Measurements from ENCODE around the gene MMP24. TPM values are rescaled to one million over a fixed set of nuclear protein-coding genes. Genes with fewer than 3 reads are reported as not detected.
"Not testable (repeated sequence)": the region's sequence is repeated elsewhere in the genome, so short reads cannot be mapped to it uniquely, and the experiment has no call there.

Gene MMP24
- total RNA-seq, 8 experiments from 2014 or later: 0.94 to 45.1 (median 19.9) TPM

- Histone ChIP-seq H3K4me3 (no peak overlapping the region), H3K4me1 (replicated peaks in 1 of 2) (no peaks in the 10 kb centered on the region), H3K27ac (no peak overlapping the region)
- 57 to 100% (median 71%) methylated on average over 1 to 2 of the region's 2 CpGs; no CpG with 5 or more reads in 4 of the 10 experiments for WGBS, 10 experiments
- no peak for ATAC-seq (replicated peaks in 6 of 8)
- in situ Hi-C loops (cut with MboI; ENCODE audit: low pct_unique_long_range_greater_than_20kb in 2 of 9, low sequenced_read_pairs in 9 of 9, unreplicated experiment in 9 of 9): no loop called here
These were observed 25.6 kb downstream of the MMP24 start for GRCh38 chr20:35252037-35252461.

DNA sequence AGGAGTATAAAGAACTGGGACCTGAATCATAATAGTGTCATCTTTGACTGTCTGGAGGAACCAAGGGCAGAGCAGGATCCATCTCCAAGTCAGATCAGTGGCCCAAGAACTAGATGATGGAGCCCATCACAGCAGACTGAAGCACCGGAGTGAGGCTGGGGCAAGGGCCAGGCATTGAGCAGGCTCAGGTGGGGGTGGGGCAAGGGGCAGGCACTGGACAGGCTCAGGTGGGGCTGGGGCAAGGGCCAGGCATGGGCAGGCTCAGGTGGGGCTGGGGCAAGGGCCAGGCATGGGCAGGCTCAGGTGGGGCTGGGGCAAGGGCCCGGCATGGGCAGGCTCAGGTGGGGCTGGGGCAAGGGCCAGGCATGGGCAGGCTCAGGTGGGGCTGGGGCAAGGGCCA is 26.1 kb downstream of the MMP24 start:
- H3K27ac ChIP-seq; H3K4me3 ChIP-seq; ATAC-seq (replicated peaks in 6 of 8); in situ Hi-C loops (cut with MboI; ENCODE audit: low pct_unique_long_range_greater_than_20kb in 2 of 9, low sequenced_read_pairs in 9 of 9, unreplicated experiment in 9 of 9); H3K4me1 ChIP-seq (replicated peaks in 1 of 2): not testable (repeated sequence)
- no CpG with 5 or more reads among the region's 2 CpGs for WGBS, 10 experiments

DNA sequence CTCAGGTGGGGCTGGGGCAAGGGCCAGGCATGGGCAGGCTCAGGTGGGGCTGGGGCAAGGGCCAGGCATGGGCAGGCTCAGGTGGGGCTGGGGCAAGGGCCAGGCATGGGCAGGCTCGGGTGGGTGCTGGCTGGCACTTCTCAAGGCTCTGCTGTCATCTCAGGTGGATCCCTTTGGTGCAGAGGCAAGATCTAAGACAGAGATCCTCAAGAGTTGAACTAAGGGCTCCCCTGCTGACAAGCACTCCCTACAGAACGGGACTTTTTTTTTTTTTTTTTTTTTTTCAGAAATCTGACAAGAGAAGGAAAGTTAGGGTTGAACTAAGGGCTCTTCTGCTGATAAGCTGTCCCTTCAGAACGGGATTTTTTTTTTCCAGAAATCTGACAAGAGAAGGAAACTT is 26.5 kb downstream of the MMP24 start:
- no peak overlapping the region for H3K27ac ChIP-seq
- 20 to 100% (median 60%) methylated on average over 1 to 2 of the region's 3 CpGs; no CpG with 5 or more reads in 4 of the 10 experiments for WGBS, 10 experiments
- no peak for ATAC-seq (replicated peaks in 6 of 8)
- no peaks in the 10 kb centered on the region for H3K4me1 ChIP-seq (replicated peaks in 1 of 2)
- in situ Hi-C loops (cut with MboI; ENCODE audit: low pct_unique_long_range_greater_than_20kb in 2 of 9, low sequenced_read_pairs in 9 of 9, unreplicated experiment in 9 of 9): no loop called here
- no peak overlapping the region for H3K4me3 ChIP-seq

- Histone ChIP-seq H3K4me3 (no peak overlapping the region), H3K4me1 (replicated peaks in 1 of 2) (no peaks in the 10 kb centered on the region), H3K27ac (no peak overlapping the region)
- ATAC-seq (replicated peaks in 6 of 8): no peak
- in situ Hi-C loops (cut with MboI; ENCODE audit: low pct_unique_long_range_greater_than_20kb in 2 of 9, low sequenced_read_pairs in 9 of 9, unreplicated experiment in 9 of 9): no loop called here
- WGBS, 10 experiments: 52 to 100% (median 94%) methylated on average over 1 to 9 of the region's 12 CpGs; no CpG with 5 or more reads in 2 of the 10 experiments
These were observed 28.0 kb downstream of the MMP24 start for GRCh38 chr20:35254448-35254999.

GRCh38 chr20:35257175-35257909 is 30.9 kb downstream of the MMP24 start:
- peaks cover 5% of the 10 kb centered on the region in 2 donors for H3K4me1 ChIP-seq (replicated peaks in 1 of 2)

DNA sequence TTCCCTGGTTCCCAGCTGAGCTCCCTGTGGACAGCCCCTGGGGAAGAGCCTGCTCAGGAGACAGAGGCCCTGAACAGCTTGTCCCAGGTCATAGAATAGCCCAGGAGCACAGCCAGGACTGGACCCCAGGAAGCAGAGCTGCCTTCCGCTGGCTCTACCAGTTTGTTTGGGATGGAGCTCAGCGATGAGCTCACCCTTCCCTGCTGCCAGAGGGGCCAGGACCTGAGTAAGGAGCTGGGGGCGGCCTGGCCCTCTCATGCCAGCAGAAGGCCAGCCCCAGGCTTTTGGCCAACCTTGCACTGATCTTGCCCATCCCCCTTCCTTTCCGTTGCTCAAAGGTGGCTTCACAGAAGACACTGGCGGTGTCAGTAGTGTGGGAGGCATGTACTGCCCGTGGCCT is 33.9 kb downstream of the MMP24 start:
- WGBS, 10 experiments: 63 to 81% (median 80%) methylated on average over 2 to 6 of the region's 6 CpGs; no CpG with 5 or more reads in 7 of the 10 experiments
- in situ Hi-C loops (cut with MboI; ENCODE audit: low pct_unique_long_range_greater_than_20kb in 2 of 9, low sequenced_read_pairs in 9 of 9, unreplicated experiment in 9 of 9): no loop called here
- no peak for ATAC-seq (replicated peaks in 6 of 8)
- H3K27ac ChIP-seq: no peak overlapping the region
- peaks cover 17% of the 10 kb centered on the region in 2 donors for H3K4me1 ChIP-seq (replicated peaks in 1 of 2)
- H3K4me3 ChIP-seq: no peak overlapping the region

More at GRCh38 chr20:35257175-35257909, 30.9 kb downstream of the MMP24 start:
- ATAC-seq (replicated peaks in 6 of 8): no peak
- WGBS, 10 experiments: 60 to 100% (median 88%) methylated on average over 1 to 6 of the region's 8 CpGs; no CpG with 5 or more reads in 2 of the 10 experiments
- H3K27ac ChIP-seq: no peak overlapping the region
- no peak overlapping the region for H3K4me3 ChIP-seq
- in situ Hi-C loops (cut with MboI; ENCODE audit: low pct_unique_long_range_greater_than_20kb in 2 of 9, low sequenced_read_pairs in 9 of 9, unreplicated experiment in 9 of 9): no loop called here

DNA sequence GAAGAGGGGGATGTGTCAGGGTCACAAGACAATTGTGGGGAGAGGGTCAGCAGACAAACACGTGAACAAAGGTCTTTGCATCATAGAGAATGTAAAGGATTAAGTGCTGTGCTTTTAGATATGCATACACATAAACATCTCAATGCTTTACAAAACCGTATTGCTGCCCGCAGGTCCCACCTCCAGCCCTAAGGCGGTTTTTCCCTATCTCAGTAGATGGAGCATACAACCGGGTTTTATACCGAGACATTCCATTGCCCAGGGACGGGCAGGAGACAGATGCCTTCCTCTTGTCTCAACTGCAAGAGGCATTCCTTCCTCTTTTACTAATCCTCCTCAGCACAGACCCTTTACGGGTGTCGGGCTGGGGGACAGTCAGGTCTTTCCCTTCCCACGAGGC is 35.8 kb downstream of the MMP24 start:
- H3K27ac ChIP-seq; ATAC-seq (replicated peaks in 6 of 8); in situ Hi-C loops (cut with MboI; ENCODE audit: low pct_unique_long_range_greater_than_20kb in 2 of 9, low sequenced_read_pairs in 9 of 9, unreplicated experiment in 9 of 9); H3K4me3 ChIP-seq: not testable (repeated sequence)
- WGBS, 10 experiments: 0 to 100% (median 28%) methylated on average over 1 of the region's 10 CpGs; no CpG with 5 or more reads in 6 of the 10 experiments
- peaks cover 17% of the 10 kb centered on the region in 2 donors for H3K4me1 ChIP-seq (replicated peaks in 1 of 2)

GRCh38 chr20:35262731-35263531 is 36.4 kb downstream of the MMP24 start:
- WGBS, 10 experiments: 10 to 83% (median 20%) methylated on average over 1 to 3 of the region's 8 CpGs; no CpG with 5 or more reads in 5 of the 10 experiments
- in situ Hi-C loops (cut with MboI; ENCODE audit: low pct_unique_long_range_greater_than_20kb in 2 of 9, low sequenced_read_pairs in 9 of 9, unreplicated experiment in 9 of 9); H3K4me3 ChIP-seq: not testable (repeated sequence)
- peak; percentile 51 to 93 (median 91) for ATAC-seq (replicated peaks in 6 of 8)
- Histone ChIP-seq H3K4me1 (replicated peaks in 1 of 2) (peaks cover 17% of the 10 kb centered on the region in 2 donors), H3K27ac (peak overlapping the region; percentile 42 to 48)

DNA sequence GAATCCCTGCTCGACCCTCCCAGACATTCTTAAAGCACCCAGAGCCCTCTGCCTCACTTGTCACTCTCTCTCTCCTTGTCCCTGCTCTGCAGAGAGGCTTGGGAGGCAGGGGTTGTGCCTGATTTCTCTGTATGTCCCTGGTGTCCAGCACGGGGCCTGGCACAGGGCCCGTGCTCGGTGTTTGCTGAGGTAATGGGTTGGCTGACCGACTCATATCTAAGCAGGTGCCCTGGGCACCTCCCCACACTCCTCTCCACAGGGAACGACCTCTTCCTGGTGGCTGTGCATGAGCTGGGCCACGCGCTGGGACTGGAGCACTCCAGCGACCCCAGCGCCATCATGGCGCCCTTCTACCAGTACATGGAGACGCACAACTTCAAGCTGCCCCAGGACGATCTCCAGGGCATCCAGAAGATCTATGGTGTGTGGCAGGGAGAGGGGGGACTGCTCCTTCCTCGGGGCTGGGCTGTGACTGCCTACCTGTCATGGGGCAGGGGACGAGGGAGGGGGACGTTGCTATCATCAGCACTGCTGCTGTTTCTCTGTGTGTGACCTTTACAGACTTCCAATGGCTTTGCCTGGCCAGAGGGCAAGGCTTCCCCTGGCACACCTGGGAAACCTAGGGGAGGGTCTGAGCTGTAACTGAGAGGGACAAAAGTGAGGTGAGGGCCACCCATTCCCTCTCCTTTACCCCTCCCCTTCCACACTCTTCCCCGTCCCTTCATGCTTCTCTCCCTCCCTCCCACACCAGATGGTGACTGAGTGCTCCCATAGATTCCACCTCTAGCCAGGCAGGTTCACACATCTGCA is 37.2 kb downstream of the MMP24 start:
- Histone ChIP-seq H3K4me3 (no peak overlapping the region), H3K4me1 (replicated peaks in 1 of 2) (peaks cover 17% of the 10 kb centered on the region in 2 donors), H3K27ac (peak overlapping the region; percentile 42 to 48)
- in situ Hi-C loops (cut with MboI; ENCODE audit: low pct_unique_long_range_greater_than_20kb in 2 of 9, low sequenced_read_pairs in 9 of 9, unreplicated experiment in 9 of 9): no loop called here
- WGBS, 10 experiments: 0 to 100% (median 88%) methylated on average over 1 to 7 of the region's 17 CpGs; no CpG with 5 or more reads in 6 of the 10 experiments
- ATAC-seq (replicated peaks in 6 of 8): peak in 5 of 8 experiments; percentile 44 to 56 (median 48)

GRCh38 chr20:35264755-35265154 is 38.3 kb downstream of the MMP24 start:
- no peak overlapping the region for H3K27ac ChIP-seq
- H3K4me1 ChIP-seq (replicated peaks in 1 of 2): peaks cover 17% of the 10 kb centered on the region in 2 donors
- in situ Hi-C loops (cut with MboI; ENCODE audit: low pct_unique_long_range_greater_than_20kb in 2 of 9, low sequenced_read_pairs in 9 of 9, unreplicated experiment in 9 of 9): no loop called here
- ATAC-seq (replicated peaks in 6 of 8): no peak
- 40 to 100% (median 76%) methylated on average over 1 of the region's 1 CpG; no CpG with 5 or more reads in 4 of the 10 experiments for WGBS, 10 experiments
- no peak overlapping the region for H3K4me3 ChIP-seq

DNA sequence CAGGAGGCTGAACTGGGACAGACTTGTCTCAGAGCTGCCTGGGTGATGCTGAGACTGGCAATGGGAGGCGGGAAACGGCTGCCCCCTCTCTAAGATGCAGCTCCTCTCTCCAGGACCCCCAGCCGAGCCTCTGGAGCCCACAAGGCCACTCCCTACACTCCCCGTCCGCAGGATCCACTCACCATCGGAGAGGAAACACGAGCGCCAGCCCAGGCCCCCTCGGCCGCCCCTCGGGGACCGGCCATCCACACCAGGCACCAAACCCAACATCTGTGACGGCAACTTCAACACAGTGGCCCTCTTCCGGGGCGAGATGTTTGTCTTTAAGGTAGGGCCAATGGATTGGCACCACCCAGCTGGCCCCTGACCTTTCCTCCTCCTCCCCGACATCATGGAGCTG is 40.6 kb downstream of the MMP24 start:
- in situ Hi-C loops (cut with MboI; ENCODE audit: low pct_unique_long_range_greater_than_20kb in 2 of 9, low sequenced_read_pairs in 9 of 9, unreplicated experiment in 9 of 9): no loop called here
- WGBS, 10 experiments: 86 to 100% (median 88%) methylated on average over 2 to 9 of the region's 16 CpGs; no CpG with 5 or more reads in 7 of the 10 experiments
- Histone ChIP-seq H3K27ac (no peak overlapping the region), H3K4me1 (replicated peaks in 1 of 2) (peaks cover 14 to 15% of the 10 kb centered on the region in 2 donors), H3K4me3 (no peak overlapping the region)
- ATAC-seq (replicated peaks in 6 of 8): no peak

DNA sequence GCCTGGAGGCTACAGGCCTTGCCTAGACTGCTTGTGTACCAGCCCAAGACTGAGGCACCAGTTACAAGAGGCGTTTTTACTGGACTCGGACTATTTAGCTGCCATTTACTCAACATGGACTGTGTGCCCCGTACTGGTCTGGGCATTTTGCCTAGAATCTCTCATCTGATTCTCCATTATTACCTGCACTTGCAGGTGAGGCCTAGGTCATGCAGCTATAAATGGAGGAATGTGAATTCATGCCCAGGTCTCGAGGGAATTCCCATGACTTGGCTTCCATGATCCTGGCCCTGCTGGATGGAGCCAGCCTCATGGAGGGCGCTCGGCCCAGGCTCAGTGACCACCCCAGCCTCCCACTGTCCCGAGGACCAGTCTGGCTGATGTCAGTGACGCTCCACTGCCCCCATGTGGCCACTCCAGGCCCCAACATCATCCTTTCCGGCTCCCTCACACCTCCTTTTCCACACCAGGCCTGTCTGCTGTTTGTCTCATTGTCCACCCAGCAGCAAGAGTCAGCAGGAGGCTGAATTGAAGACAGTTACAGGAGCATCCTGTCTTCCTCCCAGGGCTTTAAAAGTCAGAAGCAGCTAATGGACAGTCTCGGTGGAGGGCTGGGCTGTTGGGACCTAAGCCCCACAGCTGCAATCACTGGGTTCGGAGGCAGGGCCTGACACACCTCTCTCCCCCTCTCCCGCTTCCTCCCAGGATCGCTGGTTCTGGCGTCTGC is 42.7 kb downstream of the MMP24 start:
- ATAC-seq (replicated peaks in 6 of 8): peak; percentile 22 to 91 (median 82)
- WGBS, 10 experiments: 0 to 73% (median 36%) methylated on average over 1 to 7 of the region's 14 CpGs; no CpG with 5 or more reads in 1 of the 10 experiments
- Histone ChIP-seq H3K4me1 (replicated peaks in 1 of 2) (no peaks in the 10 kb centered on the region), H3K27ac (no peak overlapping the region), H3K4me3 (no peak overlapping the region)
- in situ Hi-C loops (cut with MboI; ENCODE audit: low pct_unique_long_range_greater_than_20kb in 2 of 9, low sequenced_read_pairs in 9 of 9, unreplicated experiment in 9 of 9): no loop called here

Data from motor neuron (in vitro differentiated cells).